ENCODE measurements around the gene ID3. TPM values are rescaled to one million over a fixed set of nuclear protein-coding genes. Genes with fewer than 3 reads are reported as not detected.

The ID3 gene
- total RNA-seq, 4 donors from 2014 or later: 81.2 to 209 (median 122) TPM

DNA sequence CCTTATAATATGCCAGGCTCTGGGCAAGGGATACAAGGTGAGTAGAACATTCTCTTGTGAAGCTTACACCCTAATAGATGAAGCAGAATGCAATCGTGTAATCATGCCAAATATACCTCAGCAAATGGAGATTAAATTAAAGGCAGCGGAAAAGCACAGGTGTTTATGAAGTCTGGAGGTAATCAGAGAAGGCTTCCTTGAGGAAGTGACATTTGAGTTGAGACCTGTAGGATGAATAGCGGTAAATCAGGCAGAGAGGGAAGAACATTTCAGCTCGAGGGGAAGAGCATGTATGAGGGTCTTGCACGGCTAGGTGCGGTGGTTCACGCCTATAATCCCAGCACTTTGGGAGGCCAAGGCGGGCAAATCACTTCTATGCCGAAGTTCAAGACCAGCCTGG lies 41.7 kb downstream of the ID3 start:
- TF ChIP-seq, protein P1, sequence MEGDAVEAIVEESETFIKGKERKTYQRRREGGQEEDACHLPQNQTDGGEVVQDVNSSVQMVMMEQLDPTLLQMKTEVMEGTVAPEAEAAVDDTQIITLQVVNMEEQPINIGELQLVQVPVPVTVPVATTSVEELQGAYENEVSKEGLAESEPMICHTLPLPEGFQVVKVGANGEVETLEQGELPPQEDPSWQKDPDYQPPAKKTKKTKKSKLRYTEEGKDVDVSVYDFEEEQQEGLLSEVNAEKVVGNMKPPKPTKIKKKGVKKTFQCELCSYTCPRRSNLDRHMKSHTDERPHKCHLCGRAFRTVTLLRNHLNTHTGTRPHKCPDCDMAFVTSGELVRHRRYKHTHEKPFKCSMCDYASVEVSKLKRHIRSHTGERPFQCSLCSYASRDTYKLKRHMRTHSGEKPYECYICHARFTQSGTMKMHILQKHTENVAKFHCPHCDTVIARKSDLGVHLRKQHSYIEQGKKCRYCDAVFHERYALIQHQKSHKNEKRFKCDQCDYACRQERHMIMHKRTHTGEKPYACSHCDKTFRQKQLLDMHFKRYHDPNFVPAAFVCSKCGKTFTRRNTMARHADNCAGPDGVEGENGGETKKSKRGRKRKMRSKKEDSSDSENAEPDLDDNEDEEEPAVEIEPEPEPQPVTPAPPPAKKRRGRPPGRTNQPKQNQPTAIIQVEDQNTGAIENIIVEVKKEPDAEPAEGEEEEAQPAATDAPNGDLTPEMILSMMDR (IDR thresholded peaks at IDR 0.05): no peak
- no peak for TF ChIP-seq POLR2A (IDR thresholded peaks at IDR 0.05)
- intact Hi-C loops (cut with DNase I; ENCODE audit: low total_unique reads): no loop called here
- DNase-seq (ENCODE audit: low spot score in 2 of 2): no peak
- H3K4me3 ChIP-seq (ENCODE audit: low read depth, poor library complexity, severe bottlenecking): no peak overlapping the region
- WGBS, 2 donors: 94 to 97% methylated on average over 9 of the region's 9 CpGs

DNA sequence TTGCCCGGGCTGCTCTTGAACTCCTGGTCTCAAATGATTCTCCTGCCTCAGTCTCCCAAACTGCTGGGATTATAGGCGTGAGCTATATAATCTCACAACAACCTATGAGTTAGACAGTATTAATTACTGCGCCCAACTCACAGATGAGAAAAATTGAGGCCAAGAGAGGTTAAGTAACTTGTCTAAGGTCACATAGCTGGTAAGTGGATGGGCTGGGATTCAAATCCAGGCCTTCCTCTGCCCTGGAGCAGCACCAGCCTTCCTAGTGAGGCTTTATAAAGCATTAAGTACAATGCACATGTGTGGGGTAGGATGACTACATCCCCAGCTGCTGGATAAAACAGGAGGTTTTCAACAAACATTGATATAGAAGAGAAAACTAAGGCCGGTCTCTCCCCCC lies 43.4 kb downstream of the ID3 start:
- DNase-seq (ENCODE audit: low spot score in 2 of 2): no peak
- intact Hi-C loops (cut with DNase I; ENCODE audit: low total_unique reads): no loop called here
- H3K4me3 ChIP-seq (ENCODE audit: low read depth, poor library complexity, severe bottlenecking): no peak overlapping the region
- 99% methylated on average over 4 of the region's 4 CpGs for WGBS, 2 donors
- TF ChIP-seq, protein P1 (IDR thresholded peaks at IDR 0.05): no peak
- TF ChIP-seq POLR2A (IDR thresholded peaks at IDR 0.05): no peak

DNA sequence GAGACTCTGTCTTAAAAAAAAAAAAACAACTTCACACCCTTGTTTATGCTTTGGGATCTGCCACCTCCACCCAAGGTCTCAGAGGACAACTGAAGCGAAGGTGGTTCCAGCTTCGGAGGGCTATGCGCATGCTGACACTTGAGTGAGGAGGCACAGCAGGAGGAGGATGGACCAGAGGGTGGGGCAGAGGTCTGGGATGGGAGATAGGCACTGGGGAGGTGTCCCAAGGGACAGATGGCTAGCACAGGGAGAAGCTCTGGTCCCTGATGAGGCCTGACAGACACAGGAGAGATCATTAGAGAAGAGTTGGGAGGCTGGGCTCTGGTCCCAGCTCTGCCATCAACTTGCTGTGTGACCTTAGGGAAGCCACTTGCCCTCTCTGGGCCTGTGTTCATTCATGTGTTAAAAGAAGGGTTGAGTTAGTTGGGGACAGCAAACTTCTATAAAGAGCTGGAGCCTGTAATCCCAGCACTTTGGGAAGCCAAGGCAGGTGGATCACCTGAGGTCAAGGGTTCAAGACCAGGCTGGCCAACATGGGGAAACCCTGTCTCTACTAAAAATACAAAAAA lies 45.1 kb downstream of the ID3 start:
- H3K4me3 ChIP-seq (ENCODE audit: low read depth, poor library complexity, severe bottlenecking): no peak overlapping the region
- no peak for DNase-seq (ENCODE audit: low spot score in 2 of 2)
- TF ChIP-seq, protein P1 (IDR thresholded peaks at IDR 0.05): no peak
- TF ChIP-seq POLR2A (IDR thresholded peaks at IDR 0.05): no peak
- intact Hi-C loops (cut with DNase I; ENCODE audit: low total_unique reads): no loop called here
- 91 to 97% methylated on average over 3 of the region's 3 CpGs for WGBS, 2 donors

- 94 to 98% methylated on average over 15 of the region's 15 CpGs for WGBS, 2 donors
- TF ChIP-seq, protein P1 (IDR thresholded peaks at IDR 0.05): no peak
- TF ChIP-seq POLR2A (IDR thresholded peaks at IDR 0.05): no peak
- no peak for DNase-seq (ENCODE audit: low spot score in 2 of 2)
- intact Hi-C loops (cut with DNase I; ENCODE audit: low total_unique reads): no loop called here
- no peak overlapping the region for H3K4me3 ChIP-seq (ENCODE audit: low read depth, poor library complexity, severe bottlenecking)
Measured at GRCh38 chr1:23509896-23510295, 49.4 kb downstream of the ID3 start.

Other genes starting within 250 kb of the ID3 start
- 10 to 100 TPM; 37.7 to 61.1 (median 55.0) TPM for gene HNRNPR, start 215.2 kb downstream of the ID3 start, total RNA-seq
- gene ZNF436, start 189.7 kb downstream of the ID3 start, total RNA-seq: 10 to 100 TPM; 19.1 to 41.6 (median 32.8) TPM
- gene TCEA3, start 134.8 kb downstream of the ID3 start, total RNA-seq: 10 to 100 TPM; 39.5 to 49.1 (median 46.2) TPM
- 100 to 1,000 TPM; 103 to 114 (median 108) TPM for gene ASAP3, start 75.3 kb downstream of the ID3 start, total RNA-seq
- gene E2F2, start 28.3 kb downstream of the ID3 start, total RNA-seq: 10 to 100 TPM in 2 of 4 donors, 1 to 10 TPM in 2; 6.0 to 12.1 (median 9.0) TPM
- 1,000 to 10,000 TPM; 1,119 to 1,710 (median 1,561) TPM for gene RPL11, start 132.3 kb upstream of the ID3 start, total RNA-seq
- 10 to 100 TPM; 33.6 to 40.4 (median 39.9) TPM for gene ELOA, start 184.0 kb upstream of the ID3 start, total RNA-seq
- 100 to 1,000 TPM in 1 of 4 donors, 10 to 100 TPM in 3; 77.0 to 115 (median 85.7) TPM for gene PITHD1, start 218.9 kb upstream of the ID3 start, total RNA-seq
- gene LYPLA2, start 231.6 kb upstream of the ID3 start, total RNA-seq: 10 to 100 TPM; 57.6 to 76.0 (median 66.7) TPM
- gene GALE, start 241.3 kb upstream of the ID3 start, total RNA-seq: 10 to 100 TPM; 12.8 to 39.3 (median 29.5) TPM